Fibroblast of lung (primary cell): Measurements from ENCODE around the gene USP30. TPM values are rescaled to one million over a fixed set of nuclear protein-coding genes. Genes with fewer than 3 reads are reported as not detected.

Experiments used
- DNase-seq, 2 donors: peaks; one replicate each; pipeline versions ENCODE4 v3.0.0 to v3.0.0-alpha.2; 2010; ENCODE audit warnings: low read depth in 2 of 2
- H2AFZ ChIP-seq: 2 replicates; pipeline ENCODE4 v1.5.1; 2012; ENCODE audit warnings: low read length, control low read depth, inconsistent platforms
- H3K27ac ChIP-seq: 2 replicates; pipeline ENCODE4 v1.5.1; 2011; ENCODE audit warnings: low read length, control low read depth; ENCODE audit not compliant: insufficient read depth
- H3K27me3 ChIP-seq: 2 replicates; pipeline ENCODE4 v1.5.1; 2011; ENCODE audit warnings: mild to moderate bottlenecking, low read length; ENCODE audit not compliant: control insufficient read depth, insufficient read depth
- H3K36me3 ChIP-seq: 2 replicates; pipeline ENCODE4 v1.5.1; 2011; ENCODE audit warnings: low read length; ENCODE audit not compliant: control insufficient read depth, insufficient read depth
- H3K4me1 ChIP-seq: 2 replicates; pipeline ENCODE4 v1.5.1; 2011; ENCODE audit warnings: low read length; ENCODE audit not compliant: control insufficient read depth, insufficient read depth; ENCODE audit errors: extremely low read depth
- H3K4me2 ChIP-seq: 2 replicates; pipeline ENCODE4 v1.5.1; 2011; ENCODE audit warnings: low read length, control low read depth; ENCODE audit not compliant: insufficient read depth; ENCODE audit errors: extremely low read depth
- H3K4me3 ChIP-seq, 4 experiments: fragments of 200-600 bp in 1 of 4; sonication (generic) in 1 of 4; replicated peaks in 1 of 4; 2 replicates each; pipeline ENCODE4 v1.5.1; 2011 to 2016; ENCODE audit warnings: low read length in 4 of 4, low read depth in 3 of 4, mild to moderate bottlenecking in 3 of 4, control low read depth in 2 of 4, inconsistent platforms in 1 of 4, mixed read lengths in 1 of 4; ENCODE audit not compliant: insufficient read depth in 1 of 4; ENCODE audit errors: control extremely low read depth in 1 of 4
- H3K79me2 ChIP-seq: 2 replicates; pipeline ENCODE4 v1.5.1; 2012; ENCODE audit warnings: mild to moderate bottlenecking, low read length, inconsistent platforms; ENCODE audit not compliant: control insufficient read depth, insufficient read depth
- H3K9ac ChIP-seq: 2 replicates; pipeline ENCODE4 v1.5.1; 2011; ENCODE audit warnings: mild to moderate bottlenecking, low read length, control low read depth; ENCODE audit not compliant: insufficient read depth
- H3K9me3 ChIP-seq: 2 replicates; pipeline ENCODE4 v1.5.1; 2012; ENCODE audit warnings: low read depth, low read length; ENCODE audit not compliant: control insufficient read depth, insufficient read depth
- H4K20me1 ChIP-seq: 2 replicates; pipeline ENCODE4 v1.5.1; 2011; ENCODE audit warnings: low read length; ENCODE audit not compliant: control insufficient read depth, insufficient read depth; ENCODE audit errors: extremely low read depth
- CTCF ChIP-seq, 2 donors: IDR thresholded peaks in 1 of 2; conservative IDR thresholded peaks in 1 of 2; 1 replicate in 1 of 2; 2 replicates in 1 of 2; pipeline ENCODE4 v1.5.1; 2011 to 2012; ENCODE audit warnings: low read length in 2 of 2, control low read depth in 1 of 2, inconsistent platforms in 1 of 2, low read depth in 1 of 2, mild to moderate bottlenecking in 1 of 2
- EZH2 ChIP-seq: IDR thresholded peaks from 2 replicates; pipeline ENCODE4 v1.5.1; 2012; ENCODE audit warnings: low read length, control low read depth, mild to moderate bottlenecking; ENCODE audit errors: missing control alignments
- polyA plus RNA-seq, 2 donors: library from polyadenylated mRNA; depleted of rRNA in 1 of 2; stranded (reverse) in 1 of 2; unstranded in 1 of 2; fragments of >200 nt; gene quantifications; 2 replicates each; pipeline ENCODE4 v1.2.1, GENCODE V29; 2011 to 2012; ENCODE audit warnings: missing spikeins in 1 of 2
- total RNA-seq: library from RNA; depleted of rRNA; stranded (reverse); fragments of >200 nt; gene quantifications from 2 replicates; pipeline ENCODE4 v1.2.1, GENCODE V29; 2014

Gene USP30
- total and polyA plus RNA-seq, 2 donors (not counting 1 experiment from before 2014, with no cell fraction given), result 9.9 to 13.9 TPM

- no peak for DNase-seq
- Histone ChIP-seq H3K4me3 (no peak overlapping the region), H3K9me3 (no peaks in the 10 kb centered on the region), H3K36me3 (no peaks in the 10 kb centered on the region), H3K27ac (no peak overlapping the region), H3K27me3 (peaks cover 4% of the 10 kb centered on the region), H3K79me2 (no peaks in the 10 kb centered on the region), H4K20me1 (no peaks in the 10 kb centered on the region), H3K9ac (no peak overlapping the region), H3K4me1 (no peaks in the 10 kb centered on the region), H2AFZ (no peak overlapping the region), H3K4me2 (no peak overlapping the region)
- no peak for TF ChIP-seq EZH2
- TF ChIP-seq CTCF (conservative IDR thresholded peaks at IDR 0.05 in 1 of 2, IDR thresholded peaks at IDR 0.05 in 1 of 2; ENCODE audit: low read depth in 1 of 2, low read length in 2 of 2), result no peak
These were observed 72.7 kb downstream of the USP30 start for GRCh38 chr12:109124878-109125648.

GRCh38 chr12:109125791-109126190, 73.4 kb downstream of the USP30 start:
- H3K27ac ChIP-seq, result no peak overlapping the region
- peaks cover 8% of the 10 kb centered on the region for H3K27me3 ChIP-seq
- DNase-seq, result no peak
- H3K9ac ChIP-seq, result no peak overlapping the region
- no peaks in the 10 kb centered on the region for H3K4me1 ChIP-seq
- TF ChIP-seq EZH2 (no peak), CTCF (conservative IDR thresholded peaks at IDR 0.05 in 1 of 2, IDR thresholded peaks at IDR 0.05 in 1 of 2; ENCODE audit: low read depth in 1 of 2, low read length in 2 of 2) (no peak)
- no peaks in the 10 kb centered on the region for H3K9me3 ChIP-seq
- H3K4me2 ChIP-seq, result no peak overlapping the region
- no peaks in the 10 kb centered on the region for H3K79me2 ChIP-seq
- no peaks in the 10 kb centered on the region for H3K36me3 ChIP-seq
- H2AFZ ChIP-seq, result no peak overlapping the region
- no peaks in the 10 kb centered on the region for H4K20me1 ChIP-seq
- H3K4me3 ChIP-seq, result no peak overlapping the region

- H4K20me1 ChIP-seq, result no peaks in the 10 kb centered on the region
- peaks cover 8% of the 10 kb centered on the region for H3K27me3 ChIP-seq
- H3K9ac ChIP-seq, result no peak overlapping the region
- no peaks in the 10 kb centered on the region for H3K4me1 ChIP-seq
- no peaks in the 10 kb centered on the region for H3K9me3 ChIP-seq
- H3K27ac ChIP-seq, result no peak overlapping the region
- TF ChIP-seq EZH2 (no peak), CTCF (conservative IDR thresholded peaks at IDR 0.05 in 1 of 2, IDR thresholded peaks at IDR 0.05 in 1 of 2; ENCODE audit: low read depth in 1 of 2, low read length in 2 of 2) (no peak)
- no peaks in the 10 kb centered on the region for H3K36me3 ChIP-seq
- no peak overlapping the region for H2AFZ ChIP-seq
- no peak overlapping the region for H3K4me2 ChIP-seq
- DNase-seq, result peak in 1 of 2 donors; percentile 77
- H3K79me2 ChIP-seq, result no peaks in the 10 kb centered on the region
- no peak overlapping the region for H3K4me3 ChIP-seq
These were observed 74.4 kb downstream of the USP30 start for GRCh38 chr12:109126784-109127183.
